Transverse colon (tissue), 4 donors: ENCODE data around the gene ADAMTSL4.
"Not testable (repeated sequence)": the region's sequence is repeated elsewhere in the genome, so short reads cannot be mapped to it uniquely, and the experiment has no call there.

Experiments
- POLR2AphosphoS5 ChIP-seq, 3 donors: sonication (generic); formaldehyde crosslinking; IDR thresholded peaks; one replicate each; pipeline ENCODE4 v1.6.1; 2016; ENCODE audit warnings: antibody characterized with exemption in 3 of 3
- TF ChIP-seq, protein P1 (sequence below), 5 experiments: fragments of 200-600 bp in 3 of 5; fragments of 450-650 bp in 2 of 5; sonication (generic) in 3 of 5; IDR thresholded peaks; 1 replicate in 2 of 5; 2 replicates in 3 of 5; pipeline ENCODE4 v1.5.1; 2016 to 2017; ENCODE audit warnings: antibody characterized with exemption in 5 of 5, inconsistent platforms in 3 of 5, mild to moderate bottlenecking in 2 of 5, moderate library complexity in 1 of 5

GRCh38 chr1:150573648-150574071 lies 24.5 kb downstream of the ADAMTSL4 start:
- TF ChIP-seq POLR2AphosphoS5 (IDR thresholded peaks at IDR 0.05): peak in 2 of 3 donors; percentile 54 to 79
- TF ChIP-seq, protein P1, sequence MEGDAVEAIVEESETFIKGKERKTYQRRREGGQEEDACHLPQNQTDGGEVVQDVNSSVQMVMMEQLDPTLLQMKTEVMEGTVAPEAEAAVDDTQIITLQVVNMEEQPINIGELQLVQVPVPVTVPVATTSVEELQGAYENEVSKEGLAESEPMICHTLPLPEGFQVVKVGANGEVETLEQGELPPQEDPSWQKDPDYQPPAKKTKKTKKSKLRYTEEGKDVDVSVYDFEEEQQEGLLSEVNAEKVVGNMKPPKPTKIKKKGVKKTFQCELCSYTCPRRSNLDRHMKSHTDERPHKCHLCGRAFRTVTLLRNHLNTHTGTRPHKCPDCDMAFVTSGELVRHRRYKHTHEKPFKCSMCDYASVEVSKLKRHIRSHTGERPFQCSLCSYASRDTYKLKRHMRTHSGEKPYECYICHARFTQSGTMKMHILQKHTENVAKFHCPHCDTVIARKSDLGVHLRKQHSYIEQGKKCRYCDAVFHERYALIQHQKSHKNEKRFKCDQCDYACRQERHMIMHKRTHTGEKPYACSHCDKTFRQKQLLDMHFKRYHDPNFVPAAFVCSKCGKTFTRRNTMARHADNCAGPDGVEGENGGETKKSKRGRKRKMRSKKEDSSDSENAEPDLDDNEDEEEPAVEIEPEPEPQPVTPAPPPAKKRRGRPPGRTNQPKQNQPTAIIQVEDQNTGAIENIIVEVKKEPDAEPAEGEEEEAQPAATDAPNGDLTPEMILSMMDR (IDR thresholded peaks at IDR 0.05): not testable (repeated sequence)
